NCI-H1694 (cell line): ENCODE data around the gene TNFRSF14.
"Not testable (repeated sequence)": the region's sequence is repeated elsewhere in the genome, so short reads cannot be mapped to it uniquely, and the experiment has no call there.

Experiments
- DNase-seq: peaks from one replicate; lab custom pipeline; 2025; lab: John Stamatoyannopoulos, UW

The TNFRSF14 gene

DNA sequence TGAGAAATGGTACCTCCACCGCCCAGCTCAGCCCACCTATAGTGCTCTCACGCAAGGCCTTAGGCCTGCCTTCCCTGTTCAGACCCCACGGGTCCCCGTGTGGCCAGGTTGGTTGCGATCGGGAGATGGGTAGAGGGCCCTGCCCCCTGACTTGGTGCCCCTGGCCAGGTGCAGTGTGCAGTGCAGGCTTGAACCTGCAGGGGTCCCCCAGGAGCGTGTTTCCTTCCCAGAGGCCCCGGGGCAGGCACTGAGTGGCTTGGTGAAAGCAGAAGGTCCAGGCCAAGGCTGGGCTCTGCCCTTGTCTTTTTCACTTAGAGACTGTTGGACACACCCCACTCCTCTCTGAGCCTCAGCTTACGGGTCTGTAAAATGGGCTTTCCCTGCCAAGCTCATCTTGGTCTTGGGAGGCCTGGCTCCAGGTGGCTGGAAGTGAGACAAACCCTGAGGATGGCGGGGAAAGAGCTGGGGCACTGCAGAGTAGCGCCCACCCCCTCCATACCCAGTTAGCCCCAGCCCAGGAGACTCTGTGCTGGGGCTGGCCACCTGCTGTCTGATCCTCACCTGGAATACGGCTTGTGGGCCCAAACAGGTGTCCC is 16.8 kb upstream of the TNFRSF14 start:
- DNase-seq, result no peak

DNA sequence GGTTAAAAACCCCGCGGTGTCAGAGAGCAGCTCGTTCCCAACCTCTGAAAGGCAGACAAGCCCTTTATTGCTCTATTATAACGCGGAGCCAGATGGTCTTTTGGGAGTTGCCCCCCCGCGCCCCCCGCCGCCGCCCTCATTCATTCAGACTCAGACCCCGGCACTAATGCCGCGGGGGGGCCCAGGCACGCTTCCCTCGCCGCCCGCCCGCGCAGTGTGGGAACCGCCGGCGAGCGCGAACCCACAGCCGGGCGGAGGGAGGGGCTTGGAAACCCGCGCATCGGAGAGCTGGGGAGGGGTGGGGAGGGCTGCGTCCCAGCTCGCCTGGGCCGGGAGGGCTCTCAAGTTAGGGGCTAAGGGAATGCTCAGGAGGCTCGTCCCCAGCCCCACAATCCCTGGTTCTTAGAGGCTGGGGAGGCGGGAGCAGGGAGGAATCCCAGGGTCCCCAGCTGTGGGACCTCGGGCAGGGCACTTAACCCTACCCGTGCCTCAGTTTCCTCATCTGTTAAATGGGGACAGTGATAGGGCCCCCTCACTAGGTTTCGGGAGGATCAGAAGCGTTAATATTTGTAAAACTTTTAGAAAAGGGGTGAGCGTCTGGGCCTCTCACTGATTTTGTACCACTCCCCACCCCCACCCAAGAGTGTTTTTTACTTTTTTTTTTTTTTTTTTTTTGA is 15.2 kb upstream of the TNFRSF14 start:
- peak; percentile 20 for DNase-seq

DNA sequence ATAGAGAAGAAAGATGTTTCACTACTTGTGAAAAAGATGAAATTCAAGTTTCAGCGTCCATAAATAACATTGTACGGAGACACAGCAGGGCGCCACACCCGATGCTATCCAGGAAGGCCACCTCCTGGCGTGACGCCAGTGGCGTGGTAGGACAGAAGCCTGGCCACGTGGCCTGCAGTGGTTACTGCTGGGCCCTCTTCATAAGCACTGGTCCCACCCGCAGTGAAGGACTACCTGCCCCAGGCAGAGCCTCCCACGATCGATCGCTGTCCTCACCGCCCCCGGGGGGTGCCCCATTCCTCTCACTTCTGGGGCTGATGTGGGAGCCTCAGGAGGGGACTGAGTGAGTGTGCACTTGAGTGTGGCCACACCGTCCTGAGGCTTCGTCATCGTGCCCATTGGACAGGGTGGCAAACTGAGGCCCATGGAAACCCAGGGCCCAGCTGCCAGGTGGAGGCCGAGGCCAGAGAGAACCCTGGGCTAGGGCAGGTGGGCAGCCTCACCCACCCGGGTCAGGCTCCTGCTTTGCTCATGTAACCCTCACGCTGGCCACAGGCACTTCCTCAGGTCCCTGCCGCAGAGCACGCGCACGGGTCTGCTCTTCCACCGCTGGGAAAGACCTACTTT is 14.4 kb upstream of the TNFRSF14 start:
- DNase-seq, result no peak

DNA sequence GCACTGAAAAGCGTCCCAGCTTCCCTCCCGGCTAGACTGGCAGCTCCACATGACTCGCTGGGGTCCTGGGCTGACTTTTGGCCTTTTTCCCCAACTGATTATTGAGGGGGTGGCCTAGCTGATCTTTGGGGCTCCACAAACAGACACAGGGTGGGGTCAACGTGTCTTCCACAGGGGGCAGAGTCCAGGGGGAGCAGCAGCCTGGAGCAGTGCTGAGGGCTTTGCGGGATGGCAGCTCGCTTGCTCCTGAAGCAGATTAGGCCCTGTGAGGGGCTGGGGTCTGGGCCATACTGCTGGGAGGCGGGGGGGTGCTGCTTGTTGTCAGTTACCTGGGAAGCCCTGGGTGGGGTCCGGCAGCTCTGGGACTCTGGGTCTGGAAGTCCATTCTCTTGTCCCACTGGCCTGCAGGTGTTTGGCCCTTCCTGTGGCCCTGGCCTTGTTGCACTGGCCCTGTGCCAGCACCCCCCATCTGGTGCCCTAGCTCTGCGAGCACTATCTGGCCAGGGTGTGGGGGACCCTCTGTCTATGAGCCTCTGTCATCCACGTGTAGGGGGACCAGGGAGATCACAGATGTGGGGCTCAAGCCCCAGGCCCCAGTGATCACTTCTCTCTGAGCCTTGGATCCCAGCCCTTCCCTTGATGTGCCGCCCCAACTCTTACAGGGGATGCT is 13.8 kb upstream of the TNFRSF14 start:
- no peak for DNase-seq

GRCh38 chr1:2543543-2544092 is 12.6 kb upstream of the TNFRSF14 start:
- DNase-seq, result peak; percentile 39

DNA sequence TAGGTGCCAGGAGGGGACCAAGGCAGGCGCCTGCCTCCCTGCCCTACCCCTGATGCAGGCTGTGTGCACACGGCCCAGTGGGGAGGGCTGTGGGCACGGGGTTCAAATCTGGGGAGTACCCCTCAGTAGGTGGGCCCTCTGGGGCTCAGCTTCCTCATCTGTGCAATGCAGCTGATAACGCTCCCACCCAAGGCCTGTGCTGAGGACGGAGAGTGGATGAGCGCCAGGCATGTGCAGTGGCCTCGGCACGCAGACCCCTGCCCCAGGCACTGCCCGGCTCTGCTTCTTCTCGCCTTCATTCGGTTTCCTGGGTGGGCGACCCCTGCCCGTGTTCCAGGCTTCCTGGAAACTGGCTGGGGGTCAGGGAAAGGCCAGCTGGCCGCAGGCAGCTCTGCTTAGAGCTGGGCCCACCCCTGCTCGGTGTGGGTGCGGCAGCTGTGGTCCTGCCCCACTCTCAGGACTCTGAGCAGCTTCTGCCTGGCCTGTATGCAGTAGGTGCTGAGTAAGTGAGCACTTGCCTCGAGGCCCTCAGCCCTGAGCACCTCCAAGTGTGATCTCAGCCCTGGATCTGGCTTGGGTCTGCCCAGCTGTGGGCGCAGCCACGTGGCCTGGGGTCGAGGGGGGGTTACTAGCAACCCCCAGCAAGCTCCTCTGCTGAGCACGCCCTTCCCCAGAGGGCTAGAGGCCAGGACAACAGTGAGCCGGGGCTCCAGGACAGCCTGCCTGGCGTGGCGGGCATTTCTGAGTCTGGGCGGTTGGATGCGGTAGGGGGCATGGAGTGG is 11.9 kb upstream of the TNFRSF14 start:
- DNase-seq, result no peak

DNA sequence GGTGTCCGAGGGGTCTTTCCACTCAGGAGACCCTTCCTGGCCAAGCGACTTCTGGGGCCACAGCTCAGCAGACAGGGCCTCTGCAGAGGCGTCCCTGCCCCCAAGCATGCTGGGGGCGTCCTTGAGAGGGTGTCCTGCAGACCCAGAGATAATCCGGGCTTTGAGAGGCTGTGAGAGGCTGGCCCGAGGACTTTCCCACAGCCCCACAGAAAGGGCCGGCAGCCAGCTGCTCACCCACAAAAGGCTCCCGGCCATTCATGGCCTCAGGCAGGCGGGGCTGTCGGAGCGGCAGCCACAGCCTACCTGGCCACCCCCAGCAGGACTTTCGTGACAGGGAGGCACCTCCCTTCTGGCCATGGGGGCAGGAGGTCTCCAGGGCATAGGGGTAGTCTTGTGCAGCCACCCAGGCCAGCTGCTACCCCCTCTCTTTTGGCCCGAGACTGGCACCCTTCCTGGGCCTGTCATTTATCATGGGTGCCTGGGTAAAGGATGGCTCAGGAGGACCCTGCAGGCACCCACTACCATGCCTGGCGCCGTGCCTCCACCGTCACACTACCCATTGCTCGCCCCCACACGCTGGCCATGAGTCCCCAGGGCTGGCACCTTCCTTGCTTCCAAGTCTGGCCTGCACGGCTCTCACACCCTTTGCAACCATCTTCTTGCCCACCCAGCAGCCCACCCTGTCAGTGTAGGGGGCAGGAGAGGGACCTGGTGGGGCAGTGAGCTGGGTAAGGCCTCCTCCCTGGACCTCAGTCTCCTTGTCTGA is 11.1 kb upstream of the TNFRSF14 start:
- no peak for DNase-seq

- peak; percentile 63 for DNase-seq
These were observed 10.2 kb upstream of the TNFRSF14 start for GRCh38 chr1:2545754-2546514.

DNA sequence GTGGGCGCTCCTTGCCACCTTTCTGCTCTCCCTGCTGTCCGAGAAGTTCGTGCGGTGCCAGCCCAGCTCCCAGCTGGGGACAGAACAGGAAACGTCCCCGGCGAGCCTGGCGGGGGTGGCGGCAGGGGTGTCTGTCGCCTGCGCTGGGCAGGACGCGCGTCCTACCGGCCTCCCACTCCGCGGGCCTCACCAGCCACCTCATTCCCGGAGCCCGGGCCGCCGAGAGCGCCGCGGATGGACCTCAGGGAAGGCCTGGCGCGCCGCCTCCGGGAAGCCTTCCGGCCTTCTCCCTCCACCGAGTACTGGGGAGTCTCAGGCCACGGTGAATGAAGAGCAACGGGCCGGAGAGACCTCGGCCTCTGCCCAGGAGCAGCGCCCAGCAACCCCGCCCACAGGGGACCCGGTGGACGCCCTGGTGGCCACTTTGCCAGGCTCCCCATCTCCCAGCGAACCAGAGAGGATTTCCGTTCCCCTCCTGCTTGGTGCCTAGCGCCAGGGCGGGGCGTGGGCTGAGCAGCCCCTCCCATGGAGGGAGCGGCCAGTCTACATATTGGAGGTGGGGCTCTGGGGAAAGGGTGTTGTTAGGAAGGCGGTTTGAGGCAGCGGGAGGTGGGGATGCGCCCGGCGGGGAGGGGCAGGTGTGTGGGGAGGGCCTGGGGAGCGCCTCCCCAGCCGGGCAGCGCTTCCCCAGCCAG is 9.5 kb upstream of the TNFRSF14 start:
- peak; percentile 71 for DNase-seq

GRCh38 chr1:2547210-2548067 is 8.7 kb upstream of the TNFRSF14 start:
- no peak for DNase-seq

GRCh38 chr1:2548068-2548589 is 8.0 kb upstream of the TNFRSF14 start:
- peak; percentile 30 for DNase-seq

DNA sequence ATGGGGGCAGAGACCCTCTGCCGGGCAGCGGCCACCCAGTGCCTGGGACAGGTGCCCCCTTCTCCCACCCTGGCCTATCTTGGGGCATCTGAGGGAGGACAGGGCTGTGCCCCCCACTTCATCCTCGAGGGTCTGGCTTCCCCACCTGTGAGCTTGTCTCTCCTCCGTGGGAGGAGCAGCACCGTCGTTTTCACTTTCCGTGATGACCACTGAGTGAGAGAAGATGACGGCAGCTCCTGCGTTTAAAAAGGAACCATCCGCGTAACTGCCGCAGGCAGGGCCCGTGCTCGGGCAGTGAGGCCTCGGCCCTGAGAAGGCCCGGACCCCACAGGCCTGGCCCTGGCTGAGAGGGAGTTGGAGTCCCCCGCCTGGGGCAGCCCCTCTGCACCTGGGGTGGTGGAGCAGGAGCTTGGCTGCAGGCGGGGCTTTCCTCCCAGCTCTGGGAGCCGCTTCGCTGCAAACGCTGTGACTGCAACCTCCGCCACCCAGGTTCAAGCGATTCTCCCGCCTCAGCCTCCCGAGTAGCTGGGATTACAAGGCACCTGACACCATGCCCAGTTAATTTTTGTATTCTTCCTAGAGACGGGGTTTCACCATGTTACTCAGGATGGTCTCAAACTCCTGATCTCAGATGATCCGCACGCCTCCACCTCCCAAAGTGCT is 6.7 kb upstream of the TNFRSF14 start:
- DNase-seq, result not testable (repeated sequence)

DNA sequence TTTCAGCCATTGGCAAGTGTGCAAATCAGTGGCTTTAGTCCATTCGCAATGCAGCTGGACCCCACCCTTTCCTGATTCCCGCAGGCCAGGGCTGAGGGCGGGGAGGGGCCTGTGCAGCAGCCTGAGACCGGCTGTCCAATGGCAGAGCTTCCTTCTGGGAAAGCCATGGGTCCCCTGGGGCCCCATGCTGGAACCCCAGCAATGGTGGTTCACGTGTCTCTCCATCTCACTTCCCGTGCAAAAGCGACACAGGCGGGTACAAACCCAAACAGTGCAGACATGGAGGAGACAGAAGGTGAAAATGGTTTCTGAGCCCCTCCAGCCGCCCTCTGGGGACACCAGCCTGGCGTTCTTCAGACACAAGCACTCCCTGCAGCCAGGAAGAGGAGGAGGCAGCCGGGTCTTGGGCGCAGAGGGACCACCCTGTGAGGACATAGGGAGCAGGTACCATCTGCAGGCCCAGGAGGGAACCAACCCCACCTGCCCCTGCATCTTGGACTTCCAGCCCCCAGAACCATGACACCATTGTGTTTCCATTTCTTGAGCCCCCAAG is 5.8 kb upstream of the TNFRSF14 start:
- DNase-seq, result not testable (repeated sequence)

- DNase-seq, result not testable (repeated sequence)
These were observed 4.6 kb upstream of the TNFRSF14 start for GRCh38 chr1:2551544-2551943.

DNA sequence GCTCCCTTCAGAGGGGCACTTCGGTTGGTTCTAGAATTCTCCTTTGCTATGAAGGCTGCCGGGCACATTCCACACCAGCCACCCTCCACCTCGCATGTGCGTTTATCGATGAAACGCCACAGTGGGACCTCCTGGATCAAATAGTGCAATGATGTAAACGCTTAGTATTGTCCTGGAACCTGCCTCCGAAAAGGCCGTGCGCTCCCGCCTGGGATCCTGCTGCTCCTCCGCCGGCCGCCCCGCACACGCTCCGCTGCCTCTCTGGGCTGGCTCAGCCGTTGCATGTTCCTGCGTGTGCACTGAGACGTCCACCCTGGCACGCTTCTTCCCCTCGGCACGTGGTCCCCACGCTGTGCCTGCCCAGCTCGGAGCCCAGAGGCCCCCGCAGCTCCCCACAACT is 4.0 kb upstream of the TNFRSF14 start:
- no peak for DNase-seq

- DNase-seq, result not testable (repeated sequence)
These were observed 3.1 kb upstream of the TNFRSF14 start for GRCh38 chr1:2553076-2553475.

GRCh38 chr1:2553871-2554620 is 2.1 kb upstream of the TNFRSF14 start:
- DNase-seq, result no peak
